ENCODE data around the gene CCDC178.

DNA sequence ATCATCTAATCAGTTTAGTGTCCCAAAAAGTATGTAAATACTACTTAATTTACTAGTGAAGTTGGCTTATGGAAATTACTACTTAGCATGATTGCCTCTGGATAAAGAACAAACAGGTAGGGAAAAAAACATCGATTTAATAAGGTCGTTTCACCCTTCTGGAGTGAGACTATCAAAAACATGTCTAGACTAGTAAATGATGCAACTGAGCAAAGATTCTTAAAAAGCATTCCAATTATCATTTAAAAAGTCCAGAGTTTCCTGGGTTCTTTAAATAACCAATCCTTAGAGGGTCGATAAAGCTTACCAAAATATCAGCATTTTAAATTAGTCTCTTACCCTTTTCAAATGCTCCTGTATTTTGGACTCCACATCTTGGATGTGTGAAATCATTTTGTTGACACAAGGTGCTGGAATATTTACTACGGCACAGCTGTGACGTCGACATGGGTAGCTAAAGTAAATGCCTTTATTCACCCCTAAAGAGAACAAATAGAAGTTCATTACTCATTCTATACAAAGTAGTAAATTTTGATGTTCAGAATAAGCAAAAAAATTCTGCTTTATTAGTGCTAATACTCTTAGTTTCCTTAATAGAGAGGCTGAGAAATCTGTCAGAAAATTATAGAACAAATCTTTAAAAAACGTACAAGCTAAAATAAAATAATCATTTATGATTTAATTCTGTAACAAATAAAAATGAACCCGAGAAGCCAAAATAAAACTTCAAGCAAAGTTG, 70.6 kb downstream of the CCDC178 start:
- TF ChIP-seq POLR2A (IDR thresholded peaks at IDR 0.05), result no peak
- TF ChIP-seq, protein P1, sequence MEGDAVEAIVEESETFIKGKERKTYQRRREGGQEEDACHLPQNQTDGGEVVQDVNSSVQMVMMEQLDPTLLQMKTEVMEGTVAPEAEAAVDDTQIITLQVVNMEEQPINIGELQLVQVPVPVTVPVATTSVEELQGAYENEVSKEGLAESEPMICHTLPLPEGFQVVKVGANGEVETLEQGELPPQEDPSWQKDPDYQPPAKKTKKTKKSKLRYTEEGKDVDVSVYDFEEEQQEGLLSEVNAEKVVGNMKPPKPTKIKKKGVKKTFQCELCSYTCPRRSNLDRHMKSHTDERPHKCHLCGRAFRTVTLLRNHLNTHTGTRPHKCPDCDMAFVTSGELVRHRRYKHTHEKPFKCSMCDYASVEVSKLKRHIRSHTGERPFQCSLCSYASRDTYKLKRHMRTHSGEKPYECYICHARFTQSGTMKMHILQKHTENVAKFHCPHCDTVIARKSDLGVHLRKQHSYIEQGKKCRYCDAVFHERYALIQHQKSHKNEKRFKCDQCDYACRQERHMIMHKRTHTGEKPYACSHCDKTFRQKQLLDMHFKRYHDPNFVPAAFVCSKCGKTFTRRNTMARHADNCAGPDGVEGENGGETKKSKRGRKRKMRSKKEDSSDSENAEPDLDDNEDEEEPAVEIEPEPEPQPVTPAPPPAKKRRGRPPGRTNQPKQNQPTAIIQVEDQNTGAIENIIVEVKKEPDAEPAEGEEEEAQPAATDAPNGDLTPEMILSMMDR (IDR thresholded peaks at IDR 0.05), result no peak

Data from esophagus squamous epithelium (tissue), 4 donors.